PC-9 (cell line): ENCODE data around the gene SLC8A2. TPM values are rescaled to one million over a fixed set of nuclear protein-coding genes. Genes with fewer than 3 reads are reported as not detected.

Source experiments
- BruUV-seq: library from RNA; stranded (reverse); fragments of 400-500 nt; replicated peaks from 2 replicates; lab custom pipeline; 2021; lab: Mats Ljungman, UMichigan
- CTCF ChIA-PET: fragments of 300-600 bp; sonication (Branson Sonifier 250); formaldehyde crosslinking; loops from one replicate; lab custom pipeline; 2022; ENCODE audit warnings: antibody characterized with exemption; lab: Charles Lee
- POLR2A ChIA-PET: fragments of 300-600 bp; sonication (Branson Sonifier 250); formaldehyde crosslinking; loops from one replicate; lab custom pipeline; 2022; ENCODE audit warnings: antibody characterized with exemption; ENCODE audit not compliant: unreplicated experiment; lab: Charles Lee
- DNase-seq, 2 experiments: peaks; one replicate each; pipeline versions ENCODE4 v3.0.0 to v3.0.0-alpha.2; 2015 to 2022; ENCODE audit warnings: mixed read lengths in 1 of 2
- H2AFZ ChIP-seq: fragments of 200-600 bp; sonication (generic); 2 replicates; pipeline ENCODE4 v1.8.1; 2017; ENCODE audit warnings: antibody characterized with exemption
- H3F3A ChIP-seq: fragments of 200-600 bp; sonication (generic); 2 replicates; pipeline ENCODE4 v1.8.1; 2017; ENCODE audit warnings: antibody characterized with exemption, mild to moderate bottlenecking, low read depth; ENCODE audit not compliant: insufficient read depth
- H3K27ac ChIP-seq: fragments of 200-600 bp; sonication (generic); 2 replicates; pipeline ENCODE4 v1.6.1; 2016; ENCODE audit warnings: mixed run types
- H3K27me3 ChIP-seq: fragments of 200-600 bp; sonication (generic); 2 replicates; pipeline ENCODE4 v1.6.1; 2016; ENCODE audit warnings: low read depth, mixed run types; ENCODE audit not compliant: insufficient read depth
- H3K36me3 ChIP-seq: fragments of 200-600 bp; sonication (generic); 2 replicates; pipeline ENCODE4 v1.6.1; 2016; ENCODE audit warnings: low read depth, mixed run types
- H3K4me1 ChIP-seq: fragments of 200-600 bp; sonication (generic); replicated peaks from 2 replicates; pipeline ENCODE4 v1.6.1; 2016; ENCODE audit warnings: mixed run types; ENCODE audit not compliant: insufficient read depth
- H3K4me2 ChIP-seq: fragments of 200-600 bp; sonication (generic); 2 replicates; pipeline ENCODE4 v1.6.1; 2017; ENCODE audit warnings: mixed run types
- H3K4me3 ChIP-seq: fragments of 200-600 bp; sonication (generic); 2 replicates; pipeline ENCODE4 v1.6.1; 2016; ENCODE audit warnings: mixed run types
- H3K79me2 ChIP-seq: fragments of 200-600 bp; sonication (generic); 2 replicates; pipeline ENCODE4 v1.6.1; 2017; ENCODE audit warnings: low read depth, mixed run types
- H3K9me2 ChIP-seq: fragments of 200-600 bp; sonication (generic); 2 replicates; pipeline ENCODE4 v1.8.1; 2017; ENCODE audit warnings: mild to moderate bottlenecking; ENCODE audit not compliant: insufficient read depth
- H3K9me3 ChIP-seq: fragments of 200-600 bp; sonication (generic); 2 replicates; pipeline ENCODE4 v1.8.1; 2016; ENCODE audit warnings: low read depth; ENCODE audit not compliant: insufficient read depth
- H4K20me1 ChIP-seq: fragments of 200-600 bp; sonication (generic); 2 replicates; pipeline ENCODE4 v1.8.1; 2017; ENCODE audit not compliant: insufficient read depth
- CTCF ChIP-seq: fragments of 200-600 bp; sonication (generic); conservative IDR thresholded peaks from 2 replicates; pipeline ENCODE4 v1.6.1; 2017; ENCODE audit warnings: mixed run types, antibody characterized with exemption, mild to moderate bottlenecking, moderate library complexity
- EZH2 ChIP-seq: fragments of 200-600 bp; sonication (generic); IDR thresholded peaks from 2 replicates; pipeline ENCODE4 v1.8.0; 2017; ENCODE audit warnings: antibody characterized with exemption, low read depth
- intact Hi-C: fragments of 100-400 bp; cut with micrococcal nuclease; formaldehyde crosslinking; loops from one replicate; pipeline ENCODE4 v1.10.0; 2022; ENCODE audit not compliant: unreplicated experiment
- total RNA-seq: library from RNA; stranded (reverse); gene quantifications from 2 replicates; pipeline ENCODE4 v1.2.3, GENCODE V29; 2021

SLC8A2 gene
- total RNA-seq, 1 experiment from 2014 or later = not detected

- H3K27ac ChIP-seq = no peak overlapping the region
- no peaks in the 10 kb centered on the region for H3K36me3 ChIP-seq
- no peak overlapping the region for H3K4me2 ChIP-seq
- intact Hi-C loops = no loop called here
- H3K9me2 ChIP-seq = no peaks in the 10 kb centered on the region
- no peaks in the 10 kb centered on the region for H4K20me1 ChIP-seq
- ChIA-PET CTCF (no interaction called here), POLR2A (interaction anchor here (0.7 kb wide), 1 partner anchor 13 kb away, joined by 3 read pairs; no protein-coding TSS in a partner anchor)
- no peak overlapping the region for H3K4me3 ChIP-seq
- H3K4me1 ChIP-seq = no peaks in the 10 kb centered on the region
- H3F3A ChIP-seq = no peaks in the 10 kb centered on the region
- TF ChIP-seq CTCF (no peak), EZH2 (no peak)
- peaks cover 81% of the 10 kb centered on the region for H3K27me3 ChIP-seq
- DNase-seq = no peak
- no TSS peak for BruUV-seq
- H3K79me2 ChIP-seq = no peaks in the 10 kb centered on the region
- no peak overlapping the region for H2AFZ ChIP-seq
- H3K9me3 ChIP-seq = peaks cover 8% of the 10 kb centered on the region; the same call in 1 of the 2 replicates
Observed at GRCh38 chr19:47458672-47459071, 13.0 kb downstream of the SLC8A2 start.

DNA sequence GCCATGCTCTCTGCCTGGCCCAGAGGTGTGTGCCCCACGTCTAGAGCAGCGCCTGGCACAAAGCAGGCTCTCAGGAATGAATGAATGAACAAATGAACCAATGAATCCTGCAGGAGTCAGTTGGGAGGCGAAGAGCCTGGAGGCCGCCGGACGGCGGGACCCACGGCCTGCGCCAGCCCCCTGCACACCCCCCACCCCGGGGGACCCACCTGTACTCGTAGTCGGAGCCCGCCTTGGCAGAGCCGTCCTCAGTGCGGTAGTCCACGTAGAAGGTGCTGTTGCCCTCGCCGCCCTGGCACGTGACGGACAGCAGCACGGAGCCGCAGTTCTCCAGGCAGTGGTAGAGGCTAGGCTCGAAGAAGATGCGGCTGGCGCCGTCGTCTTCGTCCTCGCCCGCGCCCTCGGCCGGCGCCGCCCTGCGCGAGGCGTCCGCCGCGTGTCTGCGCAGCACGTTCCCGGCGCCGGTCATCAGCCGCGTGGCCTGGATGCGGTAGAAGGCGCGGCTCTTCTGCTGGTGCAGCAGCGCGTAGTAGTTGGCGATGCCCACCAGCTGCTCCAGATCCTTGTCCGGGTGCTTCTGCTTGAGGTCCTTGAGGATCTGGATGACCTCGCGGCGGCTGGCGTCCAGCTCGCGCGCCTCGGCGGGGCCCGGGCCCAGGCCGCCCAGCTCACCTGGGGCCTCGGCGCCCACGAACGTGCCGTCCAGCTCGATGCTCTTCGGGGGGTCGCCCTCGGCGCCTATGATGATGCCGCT lies 14.8 kb downstream of the SLC8A2 start:
- DNase-seq = no peak
- Histone ChIP-seq H4K20me1 (no peaks in the 10 kb centered on the region), H3K4me3 (no peak overlapping the region), H3K79me2 (no peaks in the 10 kb centered on the region), H3K9me2 (no peaks in the 10 kb centered on the region), H3K9me3 (peaks cover 8% of the 10 kb centered on the region; the same call in 1 of the 2 replicates), H3K4me2 (no peak overlapping the region), H3K27ac (no peak overlapping the region), H2AFZ (no peak overlapping the region), H3F3A (no peaks in the 10 kb centered on the region), H3K36me3 (no peaks in the 10 kb centered on the region), H3K4me1 (no peaks in the 10 kb centered on the region), H3K27me3 (peaks cover 81% of the 10 kb centered on the region)
- CTCF ChIA-PET = no interaction called here
- no TSS peak for BruUV-seq
- POLR2A ChIA-PET = no interaction called here
- intact Hi-C loops = no loop called here
- no peak for TF ChIP-seq CTCF
- no peak for TF ChIP-seq EZH2

- POLR2A ChIA-PET = interaction anchor here (0.7 kb wide), 1 partner anchor 11 kb away, joined by 4 read pairs; no protein-coding TSS in a partner anchor
- H3K27ac ChIP-seq = no peak overlapping the region
Observed at GRCh38 chr19:47450478-47450877, 21.2 kb downstream of the SLC8A2 start.

More at GRCh38 chr19:47450478-47450877, 21.2 kb downstream of the SLC8A2 start:
- H3K4me3 ChIP-seq = no peak overlapping the region
- TF ChIP-seq CTCF (no peak), EZH2 (no peak)
- H3K4me1 ChIP-seq = no peaks in the 10 kb centered on the region
- no peaks in the 10 kb centered on the region for H3K36me3 ChIP-seq
- no peak overlapping the region for H2AFZ ChIP-seq
- peaks cover 5% of the 10 kb centered on the region; the same call in 1 of the 2 replicates for H3F3A ChIP-seq
- no peak overlapping the region for H3K4me2 ChIP-seq
- H4K20me1 ChIP-seq = no peaks in the 10 kb centered on the region
- CTCF ChIA-PET = interaction anchor here (0.5 kb wide), 1 partner anchor 189 kb away, joined by 10 read pairs; no protein-coding TSS in a partner anchor
- intact Hi-C loops = no loop called here
- peaks cover 2% of the 10 kb centered on the region; the same call in 1 of the 2 replicates for H3K9me3 ChIP-seq
- no TSS peak for BruUV-seq
- H3K9me2 ChIP-seq = no peaks in the 10 kb centered on the region
- peaks cover 80% of the 10 kb centered on the region for H3K27me3 ChIP-seq
- no peak for DNase-seq
- H3K79me2 ChIP-seq = no peaks in the 10 kb centered on the region
